HFF-Myc (cell line): ENCODE measurements around the gene ZNF892.

ENCODE experiments used
- DNase-seq: peaks from one replicate; pipeline ENCODE4 v3.0.0-alpha.2; 2011; ENCODE audit warnings: low read depth; ENCODE audit errors: extremely low read depth
- H3K4me3 ChIP-seq: replicated peaks from 2 replicates; pipeline ENCODE4 v1.5.1; 2011; ENCODE audit warnings: low read depth, mild to moderate bottlenecking, control low read depth, low read length
- TF ChIP-seq, protein P1 (sequence below): IDR thresholded peaks from 2 replicates; pipeline ENCODE4 v1.5.1; 2012; ENCODE audit warnings: mild to moderate bottlenecking, low read depth, low read length, control low read depth; ENCODE audit errors: missing control alignments

Gene ZNF892

DNA sequence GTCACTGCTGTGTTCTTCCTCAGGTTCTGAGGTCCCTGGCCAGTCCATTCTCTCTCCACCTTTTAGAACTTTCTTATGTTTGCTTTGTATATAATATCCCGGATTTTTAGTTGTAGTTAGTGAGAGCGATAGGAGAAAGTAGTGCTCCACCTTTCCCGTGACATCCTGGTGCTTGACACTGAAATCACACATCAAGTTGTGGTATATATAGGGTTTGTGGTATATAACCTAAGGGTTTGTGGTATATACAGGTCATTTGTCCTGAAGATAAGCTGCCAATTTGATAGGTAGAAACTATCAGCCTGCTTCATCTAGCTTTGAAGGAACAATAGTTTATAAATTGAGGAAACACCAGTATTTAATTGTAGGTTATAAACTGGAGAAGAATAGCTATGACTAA is 13.1 kb downstream of the ZNF892 start:
- DNase-seq = no peak
- TF ChIP-seq, protein P1, sequence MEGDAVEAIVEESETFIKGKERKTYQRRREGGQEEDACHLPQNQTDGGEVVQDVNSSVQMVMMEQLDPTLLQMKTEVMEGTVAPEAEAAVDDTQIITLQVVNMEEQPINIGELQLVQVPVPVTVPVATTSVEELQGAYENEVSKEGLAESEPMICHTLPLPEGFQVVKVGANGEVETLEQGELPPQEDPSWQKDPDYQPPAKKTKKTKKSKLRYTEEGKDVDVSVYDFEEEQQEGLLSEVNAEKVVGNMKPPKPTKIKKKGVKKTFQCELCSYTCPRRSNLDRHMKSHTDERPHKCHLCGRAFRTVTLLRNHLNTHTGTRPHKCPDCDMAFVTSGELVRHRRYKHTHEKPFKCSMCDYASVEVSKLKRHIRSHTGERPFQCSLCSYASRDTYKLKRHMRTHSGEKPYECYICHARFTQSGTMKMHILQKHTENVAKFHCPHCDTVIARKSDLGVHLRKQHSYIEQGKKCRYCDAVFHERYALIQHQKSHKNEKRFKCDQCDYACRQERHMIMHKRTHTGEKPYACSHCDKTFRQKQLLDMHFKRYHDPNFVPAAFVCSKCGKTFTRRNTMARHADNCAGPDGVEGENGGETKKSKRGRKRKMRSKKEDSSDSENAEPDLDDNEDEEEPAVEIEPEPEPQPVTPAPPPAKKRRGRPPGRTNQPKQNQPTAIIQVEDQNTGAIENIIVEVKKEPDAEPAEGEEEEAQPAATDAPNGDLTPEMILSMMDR = no peak
- no peak overlapping the region for H3K4me3 ChIP-seq

DNA sequence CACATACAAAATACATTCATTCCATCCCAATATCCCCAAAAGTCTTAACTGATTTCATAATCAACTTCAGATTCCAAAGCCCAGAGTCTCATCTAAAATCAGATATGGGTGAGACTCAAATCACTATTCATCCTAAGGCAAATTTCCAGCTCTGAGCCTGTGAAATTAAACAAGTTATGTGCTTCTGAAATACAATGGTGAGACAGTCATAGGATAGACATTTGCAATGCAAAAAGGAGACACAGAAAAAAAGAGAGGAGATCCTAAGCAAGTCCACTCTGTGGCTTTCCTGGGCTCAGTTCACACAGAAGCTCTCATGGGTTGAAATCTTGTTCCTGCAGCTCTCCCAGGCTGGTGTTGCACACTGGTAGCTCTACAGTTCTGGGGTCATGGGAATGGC is 18.3 kb downstream of the ZNF892 start:
- DNase-seq = no peak
- TF ChIP-seq, protein P1 = no peak
- no peak overlapping the region for H3K4me3 ChIP-seq

DNA sequence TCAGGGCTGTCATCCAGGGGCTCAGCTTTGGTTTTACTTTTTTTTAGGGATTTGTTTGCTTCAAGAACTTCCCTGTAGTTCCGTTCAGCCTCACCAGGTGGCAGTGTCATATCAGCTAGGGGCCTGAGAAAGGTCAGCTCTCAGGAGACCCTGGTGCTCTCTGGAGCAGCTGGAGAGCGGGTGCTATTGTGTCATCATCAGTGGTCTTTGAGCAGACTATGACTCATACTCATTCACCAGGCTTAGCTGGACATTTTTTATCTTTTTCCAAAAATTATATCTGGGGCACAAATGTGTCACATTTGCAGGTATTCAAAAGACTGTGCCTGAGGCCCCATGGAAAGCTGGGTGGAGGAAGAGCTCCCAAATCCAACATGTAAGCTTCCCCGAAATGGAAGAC is 24.4 kb downstream of the ZNF892 start:
- DNase-seq = peak; percentile 65
- TF ChIP-seq, protein P1 = peak; percentile 89
- no peak overlapping the region for H3K4me3 ChIP-seq

DNA sequence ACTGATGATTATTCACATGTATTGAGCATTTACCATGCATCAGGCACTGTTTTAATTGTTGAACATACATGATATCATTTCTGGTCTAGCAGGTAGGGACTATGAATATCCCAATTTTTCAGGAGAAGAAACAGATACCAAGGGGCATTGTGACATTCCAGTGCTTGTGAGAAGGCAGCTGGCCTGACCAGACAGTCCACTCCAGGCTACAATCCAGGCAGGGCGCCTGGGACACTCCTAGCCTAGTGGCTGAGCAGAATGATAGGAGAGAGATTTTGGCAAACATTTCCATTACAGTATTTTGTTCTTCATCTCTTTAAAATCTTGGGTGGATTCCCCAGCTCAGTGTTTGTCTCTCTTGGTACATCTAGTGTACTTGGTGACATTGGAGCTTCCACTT is 24.9 kb downstream of the ZNF892 start:
- no peak overlapping the region for H3K4me3 ChIP-seq
- TF ChIP-seq, protein P1 = no peak
- no peak for DNase-seq

DNA sequence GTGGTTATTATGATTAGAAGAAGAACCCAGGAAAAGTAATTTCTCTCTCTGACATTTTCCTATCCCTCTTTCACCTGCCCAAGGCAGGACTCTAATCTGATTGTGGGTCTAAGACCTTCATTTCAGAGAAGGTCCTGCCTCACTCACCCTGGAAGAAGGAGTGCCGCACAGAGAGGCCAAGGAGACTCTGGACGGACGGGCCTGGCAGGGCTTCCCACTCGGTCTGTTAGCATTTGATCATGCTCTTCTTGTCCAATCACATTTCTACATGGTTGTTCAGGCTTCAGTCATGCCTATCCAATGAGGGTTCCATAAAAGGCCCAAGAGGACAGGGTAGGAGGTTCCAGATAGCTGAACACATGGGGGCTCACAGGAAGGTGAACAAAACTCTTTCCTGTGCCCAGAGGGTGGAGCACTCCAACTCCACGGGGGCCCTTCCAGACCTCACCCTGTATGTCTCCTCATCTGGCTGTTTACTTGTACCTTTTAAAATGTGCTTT is 27.0 kb downstream of the ZNF892 start:
- TF ChIP-seq, protein P1 = no peak
- no peak overlapping the region for H3K4me3 ChIP-seq
- DNase-seq = no peak

DNA sequence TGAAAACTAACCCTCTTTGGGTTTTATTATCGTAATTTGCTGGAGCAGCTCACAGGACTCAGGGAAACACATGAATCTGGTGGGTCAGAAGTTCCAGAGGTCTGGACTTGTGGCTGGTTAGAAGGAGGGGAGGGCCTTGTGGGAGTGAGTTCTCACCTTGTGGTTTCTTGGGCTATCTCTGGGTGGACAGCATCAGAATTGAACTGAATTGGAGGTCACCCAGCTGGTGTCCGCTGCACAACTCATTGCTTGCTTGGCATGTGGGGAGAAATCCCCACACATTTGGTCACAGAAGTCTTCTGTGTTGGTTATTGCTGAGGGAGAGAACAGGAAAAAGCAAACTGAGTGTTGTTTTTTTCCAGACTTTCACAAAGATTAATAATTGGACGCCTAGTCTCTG is 27.5 kb downstream of the ZNF892 start:
- no peak overlapping the region for H3K4me3 ChIP-seq
- DNase-seq = no peak
- TF ChIP-seq, protein P1 = no peak

DNA sequence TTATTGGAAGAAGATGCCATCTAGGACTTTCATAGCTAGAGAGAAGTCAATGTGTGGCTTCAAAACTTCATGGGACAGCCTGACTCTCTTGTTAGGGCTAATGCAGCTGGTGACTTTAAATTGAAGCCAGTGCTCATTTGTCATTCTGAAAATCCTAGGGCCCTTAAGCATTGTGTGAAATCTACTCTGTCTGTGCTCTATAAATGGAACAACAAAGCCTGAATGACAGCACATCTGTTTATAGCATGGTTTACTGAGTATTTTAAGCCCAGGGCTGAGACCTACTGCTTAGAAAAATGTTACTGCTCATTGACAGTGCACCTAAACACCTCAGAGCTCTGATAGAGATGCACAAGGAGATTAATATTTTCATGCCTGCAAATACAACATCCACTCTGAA is 30.8 kb downstream of the ZNF892 start:
- no peak for DNase-seq
- H3K4me3 ChIP-seq = no peak overlapping the region
- TF ChIP-seq, protein P1 = no peak
